SH-SY5Y (cell line): ENCODE measurements around the gene RAPGEF3.

Experiments
- GATA2 ChIP-seq: IDR thresholded peaks from 2 replicates; pipeline ENCODE4 v1.6.1; 2011; ENCODE audit warnings: mild to moderate bottlenecking, low read depth, low read length
- GATA3 ChIP-seq: IDR thresholded peaks from 2 replicates; pipeline ENCODE4 v1.6.1; 2011; ENCODE audit warnings: low read depth, mild to moderate bottlenecking, low read length, moderate library complexity

GRCh38 chr12:47783821-47784819, 25.4 kb upstream of the RAPGEF3 start:
- TF ChIP-seq GATA2 = no peak
- no peak for TF ChIP-seq GATA3
